H9 (cell line): Measurements from ENCODE around the gene P4HB. TPM values are rescaled to one million over a fixed set of nuclear protein-coding genes. Genes with fewer than 3 reads are reported as not detected.

Experiments
- DNase-seq: peaks from one replicate; pipeline ENCODE4 v3.0.0-alpha.2; 2017
- H2AFZ ChIP-seq: one replicate; pipeline ENCODE4 v1.6.1; 2013; ENCODE audit warnings: mild to moderate bottlenecking, low read length, control low read depth, moderate library complexity
- H2AK5ac ChIP-seq: 2 replicates; pipeline ENCODE4 v1.6.1; 2013; ENCODE audit warnings: low read length, control low read depth, mixed read lengths; ENCODE audit not compliant: insufficient read length
- H2BK120ac ChIP-seq: one replicate; pipeline ENCODE4 v1.6.1; 2013; ENCODE audit warnings: low read depth, mild to moderate bottlenecking, low read length, control low read depth, inconsistent platforms; ENCODE audit not compliant: poor library complexity, severe bottlenecking
- H2BK12ac ChIP-seq: 2 replicates; pipeline ENCODE4 v1.6.1; 2013; ENCODE audit warnings: low read length, control low read depth, mixed read lengths, low read depth; ENCODE audit not compliant: insufficient read length
- H2BK15ac ChIP-seq: 2 replicates; pipeline ENCODE4 v1.6.1; 2013; ENCODE audit warnings: low read depth, low read length, control low read depth
- H2BK20ac ChIP-seq: one replicate; pipeline ENCODE4 v1.6.1; 2013; ENCODE audit warnings: low read depth, mild to moderate bottlenecking, low read length, control low read depth, inconsistent platforms; ENCODE audit not compliant: poor library complexity, severe bottlenecking
- H2BK5ac ChIP-seq: 2 replicates; pipeline ENCODE4 v1.6.1; 2013; ENCODE audit warnings: low read length, control low read depth, mixed read lengths; ENCODE audit not compliant: insufficient read length
- H3K14ac ChIP-seq: 2 replicates; pipeline ENCODE4 v1.6.1; 2013; ENCODE audit warnings: low read length, control low read depth; ENCODE audit not compliant: insufficient read depth
- H3K18ac ChIP-seq: 2 replicates; pipeline ENCODE4 v1.6.1; 2013; ENCODE audit warnings: low read depth, mild to moderate bottlenecking, mixed read lengths, low read length, control low read depth; ENCODE audit not compliant: insufficient read length
- H3K23ac ChIP-seq: 2 replicates; pipeline ENCODE4 v1.6.1; 2013; ENCODE audit warnings: low read length, control low read depth, mixed read lengths, low read depth; ENCODE audit not compliant: insufficient read length
- H3K23me2 ChIP-seq: 2 replicates; pipeline ENCODE4 v1.6.1; 2013; ENCODE audit warnings: low read depth, mild to moderate bottlenecking, mixed read lengths, low read length, control low read depth; ENCODE audit not compliant: insufficient read length, poor library complexity, severe bottlenecking
- H3K27ac ChIP-seq: 2 replicates; pipeline ENCODE4 v1.5.1; 2013; ENCODE audit warnings: low read length, control low read depth, mixed read lengths, low read depth; ENCODE audit not compliant: insufficient read length
- H3K27me3 ChIP-seq: 2 replicates; pipeline ENCODE4 v1.6.1; 2013; ENCODE audit warnings: low read length, control low read depth, inconsistent platforms; ENCODE audit not compliant: insufficient read depth
- H3K4ac ChIP-seq: 2 replicates; pipeline ENCODE4 v1.6.1; 2013; ENCODE audit warnings: low read depth, mild to moderate bottlenecking, control low read depth, inconsistent platforms, low read length, moderate library complexity
- H3K4me1 ChIP-seq: 2 replicates; pipeline ENCODE4 v1.6.1; 2013; ENCODE audit warnings: low read length, control low read depth, inconsistent platforms; ENCODE audit not compliant: insufficient read depth
- H3K4me2 ChIP-seq: 2 replicates; pipeline ENCODE4 v1.6.1; 2013; ENCODE audit warnings: low read length, control low read depth, mixed read lengths; ENCODE audit not compliant: insufficient read length, insufficient read depth
- H3K56ac ChIP-seq: 2 replicates; pipeline ENCODE4 v1.6.1; 2013; ENCODE audit warnings: low read depth, mild to moderate bottlenecking, mixed read lengths, low read length, control low read depth; ENCODE audit not compliant: insufficient read length
- H3K79me1 ChIP-seq: 2 replicates; pipeline ENCODE4 v1.6.1; 2013; ENCODE audit warnings: low read depth, mild to moderate bottlenecking, moderate library complexity, low read length, control low read depth, inconsistent platforms; ENCODE audit not compliant: insufficient read depth, poor library complexity, severe bottlenecking
- H3K79me2 ChIP-seq: 2 replicates; pipeline ENCODE4 v1.6.1; 2013; ENCODE audit warnings: low read length, control low read depth, inconsistent platforms; ENCODE audit not compliant: insufficient read depth
- H3K9ac ChIP-seq: 2 replicates; pipeline ENCODE4 v1.6.1; 2013; ENCODE audit warnings: low read length, control low read depth, mixed read lengths; ENCODE audit not compliant: insufficient read length; ENCODE audit errors: extremely low read depth
- H3K9me3 ChIP-seq: one replicate; pipeline ENCODE4 v1.6.1; 2013; ENCODE audit warnings: low read depth, low read length, inconsistent platforms; ENCODE audit not compliant: control insufficient read depth
- H3T11ph ChIP-seq: one replicate; pipeline ENCODE4 v1.6.1; 2013; ENCODE audit warnings: mild to moderate bottlenecking, low read length, control low read depth, inconsistent platforms
- H4K20me1 ChIP-seq: one replicate; pipeline ENCODE4 v1.6.1; 2013; ENCODE audit not compliant: control insufficient read depth, insufficient read length, insufficient read depth
- H4K5ac ChIP-seq: 2 replicates; pipeline ENCODE4 v1.6.1; 2013; ENCODE audit warnings: low read depth, mild to moderate bottlenecking, mixed read lengths, low read length, control low read depth; ENCODE audit not compliant: insufficient read length
- H4K8ac ChIP-seq: replicated peaks from 2 replicates; pipeline ENCODE4 v1.6.1; 2013; ENCODE audit warnings: low read length, control low read depth, mixed read lengths, low read depth; ENCODE audit not compliant: insufficient read length
- H4K91ac ChIP-seq: 2 replicates; pipeline ENCODE4 v1.6.1; 2013; ENCODE audit warnings: low read depth, mild to moderate bottlenecking, moderate library complexity, mixed read lengths, low read length, control low read depth; ENCODE audit not compliant: insufficient read length
- H3K27ac Mint-ChIP-seq, 3 experiments: 2 replicates in 2 of 3; 3 replicates in 1 of 3; pipeline ENCODE4 v1.8.0; 2020 to 2021; ENCODE audit warnings: mixed read lengths in 3 of 3, mild to moderate bottlenecking in 1 of 3, moderate library complexity in 1 of 3
- H3K27me3 Mint-ChIP-seq: 2 replicates; pipeline ENCODE4 v1.8.0; 2021; ENCODE audit warnings: low read depth, mild to moderate bottlenecking, moderate library complexity, mixed read lengths
- H3K36me3 Mint-ChIP-seq, 3 experiments: 2 replicates in 2 of 3; 3 replicates in 1 of 3; pipeline ENCODE4 v1.8.0; 2020 to 2021; ENCODE audit warnings: low read depth in 3 of 3, mixed read lengths in 3 of 3; ENCODE audit not compliant: insufficient read depth in 1 of 3
- H3K4me1 Mint-ChIP-seq, 2 experiments: 2 replicates each; pipeline ENCODE4 v1.8.0; 2020; ENCODE audit warnings: mixed read lengths in 2 of 2
- H3K4me3 Mint-ChIP-seq, 2 experiments: 2 replicates in 1 of 2; 3 replicates in 1 of 2; pipeline ENCODE4 v1.8.0; 2020 to 2021; ENCODE audit warnings: mild to moderate bottlenecking in 2 of 2, mixed read lengths in 2 of 2, moderate library complexity in 1 of 2
- H3K9me3 Mint-ChIP-seq, 2 experiments: 2 replicates in 1 of 2; 3 replicates in 1 of 2; pipeline ENCODE4 v1.8.0; 2020; ENCODE audit warnings: mild to moderate bottlenecking in 2 of 2, mixed read lengths in 2 of 2, moderate library complexity in 1 of 2
- CTCF ChIP-seq: fragments of 200-600 bp; sonication (generic); conservative IDR thresholded peaks from 3 replicates; pipeline ENCODE4 v1.8.0; 2021; ENCODE audit warnings: antibody characterized with exemption, mild to moderate bottlenecking
- WGBS: extraction: QIAGEN DNeasy Blood & Tissue Kit; methylation state at CpG from one replicate; pipeline ENCODE4 v1.1.7; 2013; ENCODE audit warnings: missing lambda C conversion rate, low lambda C conversion rate, mixed read lengths; ENCODE audit not compliant: insufficient read length; ENCODE audit errors: extremely low coverage; 5-methylcytosine and 5-hydroxymethylcytosine counted together
- total RNA-seq: library from RNA; stranded (reverse); gene quantifications from 2 replicates; pipeline ENCODE4 v1.2.1, GENCODE V29; 2021

Gene P4HB
- total RNA-seq, 1 experiment from 2014 or later: 366 TPM

GRCh38 chr17:81838753-81839255 lies 21.5 kb downstream of the P4HB start:
- H2AFZ ChIP-seq: no peak overlapping the region
- peaks cover 6% of the 10 kb centered on the region for H3K23me2 ChIP-seq
- no peak for TF ChIP-seq CTCF
- no peak overlapping the region for H3K14ac ChIP-seq
- no peak overlapping the region for H2AK5ac ChIP-seq
- no peaks in the 10 kb centered on the region; the same call in 1 of the 2 replicates for H3K27me3 Mint-ChIP-seq
- no CpG with 5 or more reads among the region's 17 CpGs for WGBS
- no peak overlapping the region for H2BK20ac ChIP-seq
- no peaks in the 10 kb centered on the region for H3K9me3 ChIP-seq
- H3K9ac ChIP-seq: no peak overlapping the region
- no peak overlapping the region for H2BK120ac ChIP-seq
- no peak overlapping the region for H3K4ac ChIP-seq
- H3K23ac ChIP-seq: no peak overlapping the region
- no peak overlapping the region for H4K5ac ChIP-seq
- peaks cover 5 to 6% of the 10 kb centered on the region in 2 experiments; a peak in 3 of 4 replicates for H3K4me1 Mint-ChIP-seq
- H3K9me3 Mint-ChIP-seq: no peaks in the 10 kb centered on the region
- H4K91ac ChIP-seq: no peak overlapping the region
- H3K4me3 Mint-ChIP-seq: no peak overlapping the region
- H4K8ac ChIP-seq: no peak overlapping the region
- no peak overlapping the region for H3K18ac ChIP-seq
- no peak overlapping the region for H3K4me2 ChIP-seq
- no peak overlapping the region for H3T11ph ChIP-seq
- H3K27me3 ChIP-seq: no peaks in the 10 kb centered on the region
- H3K79me1 ChIP-seq: no peaks in the 10 kb centered on the region
- no peak overlapping the region for H3K56ac ChIP-seq
- no peaks in the 10 kb centered on the region for H4K20me1 ChIP-seq
- H3K4me1 ChIP-seq: no peaks in the 10 kb centered on the region
- peaks cover 2% of the 10 kb centered on the region; the same call in 1 of the 2 replicates for H3K79me2 ChIP-seq
- no peak overlapping the region for H2BK5ac ChIP-seq
- DNase-seq: no peak
- H2BK12ac ChIP-seq: no peak overlapping the region
- H2BK15ac ChIP-seq: no peak overlapping the region
- H3K27ac Mint-ChIP-seq: peak overlapping the region in 1 of 3 experiments; percentile 92; a peak in 2 of 7 replicates
- H3K36me3 Mint-ChIP-seq: peaks cover 3 to 17% (median 14%) of the 10 kb centered on the region in 3 experiments; a peak in 6 of 7 replicates
- H3K27ac ChIP-seq: no peak overlapping the region
